GM19023 (cell line): ENCODE results near the gene CPM.

ENCODE experiments used
- ATAC-seq: cut with Tn5 transposase; IDR thresholded peaks from one replicate; pipeline ENCODE4 v1.9.1; 2021; ENCODE audit warnings: mild to moderate bottlenecking, moderate library complexity; ENCODE audit not compliant: unreplicated experiment

The CPM gene

DNA sequence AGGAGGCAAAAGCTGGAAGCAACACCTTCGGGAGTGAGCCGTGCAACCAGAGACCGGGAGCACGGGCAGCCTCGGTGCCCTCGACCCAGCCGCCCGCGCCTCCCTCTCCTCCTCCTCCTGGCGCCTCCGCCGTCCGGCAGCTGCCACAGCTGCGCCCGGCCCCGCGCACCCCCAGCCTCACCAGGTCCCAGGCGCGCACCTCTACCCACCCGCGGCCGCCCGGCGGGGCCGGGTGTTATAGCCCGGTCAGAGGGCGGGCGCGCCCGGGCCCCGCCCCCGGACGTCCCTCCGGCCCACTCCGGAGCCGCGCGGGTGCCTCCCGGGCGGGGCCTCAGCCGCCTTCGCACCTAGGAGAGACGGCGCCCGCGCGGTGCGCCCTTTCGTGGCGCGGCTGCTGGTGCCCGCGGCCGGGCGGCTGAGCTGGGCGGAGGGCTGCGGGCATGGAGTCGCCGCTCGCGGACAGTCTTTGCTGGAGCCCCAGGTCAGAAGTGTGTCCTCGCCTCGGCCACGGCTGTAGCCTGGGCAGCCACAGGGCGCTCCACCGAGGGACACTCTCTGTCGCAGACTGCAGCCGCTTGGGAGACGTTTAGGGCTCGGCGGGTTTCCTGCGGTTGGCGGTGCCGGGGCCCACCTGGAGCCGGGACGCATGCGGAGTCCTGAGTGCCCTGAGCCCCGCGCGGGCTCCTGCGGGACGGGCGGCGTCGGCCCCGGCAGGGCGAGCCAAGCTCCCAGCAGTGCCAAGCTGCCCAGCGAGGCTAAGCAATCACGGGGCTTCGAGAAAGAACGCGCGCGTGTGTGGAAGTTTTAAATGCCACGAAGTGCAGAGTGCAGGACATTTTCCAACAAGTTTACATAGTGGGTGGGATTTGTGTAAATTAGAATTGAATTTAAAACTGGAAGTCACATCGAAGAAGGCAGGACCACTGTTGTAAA is at the start of gene CPM:
Gene CPM (minus strand): TSS at position 211 of the 933 bp plus-strand sequence. CDS start 334 bp downstream, outside the sequence.
- ATAC-seq, result peak; percentile 94

DNA sequence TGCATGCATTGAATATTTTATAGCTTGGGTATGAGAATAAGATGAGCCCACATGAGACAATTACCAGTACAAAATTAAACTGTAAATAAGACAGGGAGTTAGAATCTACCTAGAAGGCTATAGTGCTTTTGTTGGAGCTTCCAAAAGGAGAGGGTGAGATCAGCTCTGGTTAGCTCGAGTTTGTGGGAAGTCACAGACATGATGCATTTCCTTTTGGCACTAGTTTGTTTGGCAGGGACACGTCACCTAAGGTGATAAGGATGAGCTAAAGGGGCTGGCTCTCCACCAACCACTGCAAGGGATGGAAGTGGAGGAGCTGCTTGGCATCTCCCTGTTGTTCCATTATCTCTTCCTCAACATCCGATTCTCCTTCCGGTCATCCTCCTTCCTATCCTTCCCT is 48.5 kb upstream of the CPM start:
- no peak for ATAC-seq

DNA sequence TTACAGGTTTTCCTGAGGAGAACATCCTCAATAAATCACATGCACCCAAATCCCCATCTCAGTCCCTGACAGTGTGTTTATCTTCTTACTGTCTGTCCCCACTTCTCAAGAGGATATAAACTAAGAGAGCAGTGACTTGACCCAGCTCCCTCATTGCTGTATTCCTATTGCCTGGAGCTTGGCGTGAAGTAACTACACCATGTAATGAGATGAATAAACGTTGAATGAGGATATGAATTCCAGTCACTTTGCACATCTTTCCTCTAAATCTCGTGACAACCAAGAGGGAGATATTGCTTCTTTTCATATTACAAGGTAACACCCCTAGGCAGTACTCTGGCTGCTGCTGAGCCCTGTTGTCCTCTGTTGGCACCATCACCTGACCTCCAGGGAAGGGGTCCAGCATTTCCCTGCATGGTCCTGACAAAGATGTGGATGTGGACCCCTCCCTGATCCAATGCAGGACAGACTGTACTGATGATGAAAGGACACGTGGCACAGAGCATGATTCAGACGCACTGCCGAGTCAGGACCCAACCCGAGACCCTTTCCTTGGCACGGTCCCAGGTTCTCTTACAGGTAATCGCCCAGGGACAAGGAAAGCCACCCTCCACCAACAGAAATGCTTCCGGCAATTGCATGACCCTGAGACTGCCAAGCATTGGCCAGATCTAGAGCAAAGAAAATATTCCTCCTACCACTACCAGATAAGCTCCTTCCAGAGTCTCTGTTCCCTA is 47.7 kb upstream of the CPM start:
- ATAC-seq, result no peak

DNA sequence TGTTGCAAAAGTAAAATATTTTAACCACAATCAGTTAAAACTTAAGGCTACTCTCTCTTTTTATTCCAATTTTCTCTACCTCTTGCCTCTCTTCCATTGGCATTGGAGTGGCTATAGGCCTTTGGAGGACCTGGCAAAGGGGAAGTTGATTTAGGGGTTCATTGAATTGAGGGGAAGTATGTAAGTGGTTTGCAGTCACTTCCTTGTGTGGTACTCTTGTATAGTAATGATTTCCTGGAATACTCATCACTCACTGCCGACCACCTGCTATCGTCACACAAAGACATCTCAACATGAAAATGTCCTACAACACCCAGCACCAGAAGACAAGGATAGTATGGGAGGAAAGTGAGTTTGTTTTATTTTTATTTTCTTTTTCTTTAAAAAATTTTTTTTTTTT is 45.7 kb upstream of the CPM start:
- no peak for ATAC-seq

DNA sequence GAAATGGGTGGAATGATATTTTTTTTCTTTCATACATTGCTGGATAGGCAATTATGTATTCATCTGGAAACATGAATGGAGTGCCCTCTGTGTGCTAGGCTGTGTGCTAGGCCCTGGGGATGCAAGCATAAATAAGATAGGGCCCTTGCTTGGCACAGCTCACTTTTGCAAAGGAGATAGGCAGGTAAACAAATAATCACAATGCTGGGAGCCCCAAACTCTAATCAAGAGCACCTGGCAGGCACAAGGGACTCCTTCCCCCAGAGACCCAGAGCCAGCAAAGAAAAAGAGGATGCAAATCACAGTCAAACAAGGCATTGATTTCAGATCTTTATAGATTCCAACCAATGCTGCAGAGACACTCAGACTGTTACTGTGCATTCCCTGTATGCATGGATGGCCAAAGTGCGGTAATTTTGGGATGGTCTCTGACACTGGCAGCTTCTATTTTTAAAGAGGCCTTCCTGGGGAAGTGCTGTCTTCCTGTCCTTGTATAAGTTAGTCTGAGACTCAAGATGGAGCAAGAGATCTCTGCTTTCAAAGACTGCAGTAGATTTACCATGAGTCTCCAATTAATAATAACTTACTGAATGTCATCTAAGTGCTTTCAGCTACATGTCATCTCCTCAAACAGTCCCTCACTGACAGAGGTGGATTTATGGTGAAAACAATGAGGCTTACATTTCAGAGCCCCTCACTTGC is 45.1 kb upstream of the CPM start:
- ATAC-seq, result no peak

DNA sequence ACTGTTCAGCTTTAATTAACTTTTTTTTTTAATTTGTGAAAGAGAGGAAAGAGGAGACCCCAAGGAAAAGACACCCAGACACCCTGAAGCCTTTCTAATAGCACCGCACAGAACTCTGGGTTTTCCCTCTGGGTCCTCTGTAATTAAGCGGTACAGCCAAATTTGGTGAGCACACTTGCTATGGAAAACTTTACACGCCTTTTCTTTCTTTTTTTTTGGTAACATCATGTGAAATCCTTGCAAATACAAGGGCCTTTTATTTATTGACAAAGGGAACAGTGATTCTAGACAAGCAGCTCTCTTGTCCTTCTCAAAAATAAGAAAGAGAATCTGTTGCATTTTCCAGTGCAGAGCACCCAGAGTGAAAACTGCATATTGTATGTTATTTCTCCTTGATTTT is 44.4 kb upstream of the CPM start:
- no peak for ATAC-seq

DNA sequence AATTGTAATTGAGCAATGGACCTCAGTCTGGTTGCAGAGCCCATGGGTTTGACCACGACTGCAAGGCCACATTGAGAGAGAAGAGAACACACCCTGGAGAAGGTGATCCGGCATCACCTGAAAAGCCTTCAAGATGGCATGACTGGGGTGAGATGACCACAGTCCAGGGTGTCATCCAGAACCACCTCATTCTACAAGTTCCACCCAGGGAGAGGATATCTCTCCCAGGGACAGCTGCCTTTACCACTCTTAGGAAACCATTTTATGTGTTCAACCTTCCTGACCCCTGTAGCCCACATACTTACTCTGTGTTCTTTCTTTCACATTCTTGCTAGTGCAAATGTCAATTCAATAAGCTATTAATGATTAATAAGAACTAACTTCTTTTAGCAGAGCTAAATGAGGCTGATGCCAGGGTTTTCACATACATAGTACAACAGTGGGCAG is 43.4 kb upstream of the CPM start:
- ATAC-seq, result no peak

DNA sequence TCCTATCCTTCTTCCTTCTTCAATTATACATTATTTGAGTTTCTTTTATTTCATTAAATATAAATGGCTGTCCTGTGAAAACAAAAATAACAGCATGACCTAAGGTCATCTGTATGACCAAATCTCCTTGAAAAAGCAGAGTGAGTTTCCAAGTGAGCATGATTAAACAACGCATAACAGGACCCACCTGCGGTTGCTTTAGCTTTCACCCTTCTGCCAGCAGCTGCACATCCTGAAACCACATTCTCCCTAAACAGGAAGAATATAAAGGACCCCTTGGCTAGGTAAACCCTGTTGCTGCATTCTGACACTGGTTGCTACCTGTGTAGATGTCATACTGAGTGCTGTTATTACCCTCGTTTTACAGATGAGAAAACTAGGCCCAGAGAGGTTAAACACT is 42.8 kb upstream of the CPM start:
- no peak for ATAC-seq

DNA sequence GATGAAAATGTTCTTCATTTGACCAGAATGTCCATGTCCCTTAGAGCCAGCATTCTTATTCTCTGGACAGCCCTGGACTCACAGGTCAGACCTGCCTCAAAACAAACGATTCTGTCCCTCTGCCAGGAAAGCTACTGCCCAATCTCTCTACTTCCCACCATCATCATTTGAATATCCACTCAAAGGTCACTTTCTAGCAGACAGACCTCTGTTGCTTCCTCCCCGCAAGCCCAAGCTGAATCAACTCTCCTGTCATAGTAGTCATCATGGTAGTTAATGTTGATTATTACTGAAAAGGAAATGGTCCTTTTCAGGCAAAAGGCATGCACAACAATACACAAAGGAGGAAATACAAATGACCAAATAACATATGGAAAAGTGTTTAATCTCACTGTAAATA is 39.6 kb upstream of the CPM start:
- no peak for ATAC-seq

DNA sequence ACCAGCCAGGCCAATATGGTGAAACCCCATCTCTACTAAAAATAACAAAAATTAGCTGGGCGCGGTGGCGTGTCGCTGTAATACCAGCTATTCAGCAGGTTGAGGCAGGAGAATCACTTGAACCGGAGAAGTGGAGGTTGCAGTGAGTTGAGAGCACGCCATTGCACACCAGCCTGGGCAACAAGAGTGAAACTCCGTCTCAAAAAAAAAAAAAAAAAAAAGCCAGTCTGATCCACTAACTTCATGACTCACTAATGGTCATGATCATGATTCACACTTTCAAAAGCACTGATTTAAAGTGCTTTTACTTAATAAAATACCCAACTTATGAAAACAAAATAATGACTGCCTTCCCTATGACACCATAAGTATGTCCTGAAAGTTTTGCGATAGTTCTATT is 38.4 kb upstream of the CPM start:
- no peak for ATAC-seq

DNA sequence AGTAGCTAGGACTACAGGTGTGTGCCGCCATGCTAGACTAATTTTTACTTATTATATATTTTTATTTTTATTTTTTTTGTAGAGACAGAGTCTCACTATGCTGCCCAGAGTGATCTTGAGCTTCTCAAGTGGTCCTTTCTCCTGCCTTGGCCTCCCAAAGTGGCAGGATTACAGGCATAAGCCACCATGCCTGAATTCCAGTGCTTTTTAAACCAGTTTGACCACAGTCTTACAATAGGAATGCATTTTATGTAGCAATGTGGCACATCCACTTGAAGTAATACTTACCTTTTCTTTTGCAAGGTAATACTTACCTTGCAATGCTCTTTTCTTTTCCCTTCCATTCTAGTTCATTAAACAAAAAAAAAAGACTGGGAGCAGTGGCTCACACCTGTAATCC is 38.0 kb upstream of the CPM start:
- no peak for ATAC-seq

DNA sequence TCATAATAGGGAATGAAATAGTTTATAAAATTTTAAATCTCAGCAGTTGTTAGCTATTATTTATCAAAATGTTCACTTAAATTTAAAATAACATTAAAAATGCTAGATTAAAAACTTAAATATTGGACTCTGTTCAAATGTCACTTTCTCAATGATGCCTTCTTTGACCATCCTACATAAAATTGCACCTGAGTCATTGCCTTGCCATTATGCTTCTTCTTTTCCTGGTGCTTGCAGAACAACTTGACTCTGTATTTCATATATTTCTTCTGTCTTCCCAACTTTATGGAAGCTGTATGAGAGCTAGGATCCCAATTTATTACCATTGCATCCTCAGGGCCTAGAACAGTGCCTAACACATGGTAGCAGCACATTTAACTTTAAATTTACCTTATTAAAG is 37.3 kb upstream of the CPM start:
- ATAC-seq, result no peak

DNA sequence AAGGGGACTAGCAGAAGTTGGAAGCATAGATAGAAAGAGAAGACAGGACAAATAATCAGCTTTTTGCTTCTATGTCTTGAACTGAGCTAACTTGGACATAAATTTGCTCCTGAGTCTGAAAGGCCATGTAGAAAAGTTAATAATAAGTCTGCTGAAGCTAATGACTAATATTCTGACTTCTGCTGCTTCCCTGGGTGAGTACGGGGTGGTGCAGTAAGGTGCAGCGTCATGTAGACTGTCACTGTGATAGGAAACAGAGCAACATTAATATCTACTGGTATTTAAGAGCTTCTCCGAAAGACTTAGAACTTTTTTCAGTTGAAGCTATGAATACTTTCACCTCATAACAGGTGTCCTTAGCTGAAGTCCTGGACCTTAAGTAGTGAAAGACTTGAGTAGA is 34.1 kb upstream of the CPM start:
- no peak for ATAC-seq

DNA sequence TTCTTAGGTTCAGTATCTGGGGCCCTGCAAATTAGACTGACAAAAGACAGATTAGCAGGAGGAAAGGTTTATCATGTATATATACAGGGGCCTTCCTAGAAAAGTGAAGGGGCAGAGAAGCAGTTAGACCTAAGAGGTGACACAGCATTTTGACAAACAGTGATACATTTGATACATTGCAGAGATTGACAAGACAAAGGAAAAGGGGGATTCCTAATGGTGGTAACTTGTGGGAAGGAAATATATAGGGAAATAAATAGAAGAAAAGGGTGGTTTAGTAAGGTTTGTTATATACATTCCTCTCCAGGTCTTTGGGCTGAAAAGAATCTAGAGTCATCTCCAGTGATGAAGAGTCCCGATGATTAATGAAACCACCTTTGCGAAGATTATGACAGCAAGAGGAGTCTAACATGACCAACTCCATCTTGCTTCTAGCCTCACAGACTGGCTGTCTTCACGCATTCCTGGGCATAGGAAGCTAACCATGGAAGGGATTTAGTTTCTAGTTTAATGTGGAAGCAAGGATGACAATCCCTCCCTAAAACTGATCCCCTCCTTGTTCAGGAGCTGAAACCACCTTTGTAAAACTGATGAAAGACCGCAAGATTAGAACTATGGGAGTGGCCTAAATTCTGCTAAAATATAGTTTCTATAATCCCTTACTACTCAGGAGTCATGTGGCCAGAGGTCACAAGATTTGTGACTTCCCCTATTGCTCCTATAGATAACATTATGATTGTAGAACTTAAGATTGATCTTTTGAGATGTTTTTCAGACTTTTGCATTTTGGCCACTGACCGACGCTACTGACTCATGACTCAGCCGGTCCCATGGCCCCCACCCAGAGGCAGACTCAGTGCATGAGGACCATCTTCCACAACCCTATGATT is 31.1 kb upstream of the CPM start:
- ATAC-seq, result no peak

DNA sequence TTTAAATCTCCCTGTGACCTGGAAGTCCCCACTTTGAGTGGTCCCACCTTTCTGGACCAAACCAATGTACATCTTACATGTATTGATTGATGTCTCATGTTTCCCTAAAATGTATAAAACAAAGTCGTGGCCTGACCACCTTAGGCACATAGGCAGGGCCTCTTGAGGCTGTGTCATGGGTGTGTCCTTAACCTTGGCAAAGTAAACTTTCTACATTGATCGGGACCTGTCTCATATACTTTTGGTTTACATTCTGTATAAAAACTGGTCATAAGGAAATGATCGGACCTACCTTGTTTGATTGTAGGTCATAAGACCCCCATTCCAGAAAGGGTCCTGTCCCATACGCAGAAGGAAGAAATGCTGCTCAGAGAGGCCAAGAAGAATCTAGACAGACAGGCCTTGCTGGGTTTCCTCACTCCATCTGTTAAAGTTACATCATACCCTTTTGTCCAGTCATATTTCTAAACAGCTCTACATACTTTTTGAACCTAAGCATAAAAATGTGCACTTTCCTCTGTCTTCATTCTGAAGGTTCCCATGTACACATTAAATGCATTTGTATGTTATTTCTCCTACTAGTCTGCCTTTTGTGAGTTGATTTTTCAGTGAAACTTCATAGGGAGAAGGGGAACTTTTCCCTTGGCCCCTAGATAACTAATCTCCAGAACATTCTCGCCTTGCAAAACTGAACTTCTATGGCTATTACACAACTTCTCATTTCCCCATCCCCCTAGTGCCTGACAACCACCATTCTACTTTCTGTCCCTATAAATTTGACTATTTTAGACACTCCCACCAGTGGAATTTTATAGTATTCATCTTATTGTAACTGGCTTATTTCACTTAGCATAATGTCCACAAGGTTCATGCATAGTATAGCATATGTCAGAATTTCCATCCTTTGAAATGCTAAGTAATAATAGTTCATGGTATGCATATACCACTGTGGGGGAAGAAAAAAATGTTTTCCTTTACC is 30.2 kb upstream of the CPM start:
- ATAC-seq, result no peak

DNA sequence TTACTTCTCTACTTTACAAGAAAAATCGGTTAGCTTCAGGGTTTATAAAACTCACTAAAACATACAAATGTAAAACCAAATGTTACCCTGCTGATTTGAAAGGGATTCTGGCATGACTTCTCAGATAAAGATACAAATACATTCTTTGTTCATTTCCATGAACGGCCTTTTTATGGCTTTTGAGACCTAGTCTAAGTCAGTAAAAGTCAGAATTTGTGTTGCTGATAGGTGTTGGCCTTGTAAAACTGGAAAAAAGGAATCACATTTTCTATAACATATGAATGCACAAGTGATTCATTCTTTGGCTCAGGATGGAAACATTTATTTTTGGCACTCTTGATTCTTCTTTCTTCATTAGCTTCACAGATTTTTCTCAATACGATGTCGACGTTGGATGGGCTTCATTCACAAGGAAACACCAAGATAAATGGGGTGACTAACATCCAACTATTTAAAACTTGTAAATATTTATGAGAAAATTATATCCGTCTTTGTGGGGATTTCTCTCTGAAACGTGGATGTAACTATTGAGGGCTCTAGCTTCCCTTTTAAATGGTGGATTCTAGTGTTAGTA is 27.0 kb upstream of the CPM start:
- no peak for ATAC-seq

DNA sequence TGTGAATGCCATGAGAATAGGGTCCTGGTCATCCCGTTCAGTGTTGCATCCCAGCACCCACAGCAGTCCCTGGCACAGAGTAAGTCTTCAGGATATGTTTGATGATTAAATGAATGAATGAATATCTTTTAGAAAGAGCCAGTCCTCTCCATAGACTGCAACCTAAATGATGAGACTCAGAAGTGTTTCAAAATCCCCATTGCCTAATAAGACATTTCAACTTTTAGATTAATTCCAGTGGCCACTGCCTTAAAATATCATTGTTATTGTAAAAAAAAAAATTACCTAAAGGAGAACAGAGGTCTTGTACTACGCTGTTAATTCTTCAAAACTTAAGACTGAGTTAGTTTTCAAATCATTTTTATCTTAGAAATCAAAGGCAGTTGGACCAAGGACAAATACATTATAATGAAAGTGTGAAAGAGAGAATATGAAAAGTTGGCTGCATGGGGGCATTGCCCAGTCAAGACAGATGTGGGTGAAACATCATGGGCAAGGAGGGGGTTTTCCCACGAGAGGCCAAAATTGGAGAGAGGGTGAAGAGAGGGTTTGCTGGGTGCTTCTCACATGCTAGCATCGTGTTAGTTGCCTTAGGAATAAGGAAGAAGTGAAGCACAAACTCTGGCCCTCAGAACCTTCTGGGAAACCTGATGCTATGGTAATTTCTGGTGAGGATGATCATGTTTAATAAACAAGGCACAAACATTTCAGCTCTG is 26.3 kb upstream of the CPM start:
- no peak for ATAC-seq

DNA sequence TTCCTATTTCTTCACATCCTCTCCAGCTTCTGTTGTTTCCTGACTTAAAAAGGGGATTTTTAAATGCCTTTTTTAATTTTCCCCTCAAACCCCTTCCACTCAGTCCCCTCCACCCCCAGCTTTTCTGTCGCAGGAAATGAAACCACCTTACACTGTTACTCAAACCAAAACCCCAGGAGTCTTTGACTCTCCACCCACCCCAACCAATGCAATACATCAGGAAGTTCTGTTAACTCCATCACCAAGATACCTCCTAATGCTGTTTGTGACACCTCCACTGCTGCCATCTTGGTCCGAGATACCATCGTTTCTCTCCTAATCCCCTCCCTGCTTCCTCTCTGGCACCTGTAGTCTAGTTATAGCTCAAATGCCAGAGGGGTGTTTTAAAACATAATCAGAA is 25.4 kb upstream of the CPM start:
- ATAC-seq, result peak; percentile 90
